K562 (cell line): ENCODE results near the gene KRT77. TPM values are rescaled to one million over a fixed set of nuclear protein-coding genes. Genes with fewer than 3 reads are reported as not detected.
A peak's percentile ranks its signal among the peaks of the same experiment; 100 is the strongest.

Experiments
- ARID1B ChIP-seq: fragments of 450-650 bp; IDR thresholded peaks from 2 replicates; pipeline ENCODE4 v1.6.1; 2016; ENCODE audit warnings: antibody characterized with exemption, mild to moderate bottlenecking, inconsistent platforms
- ASH1L ChIP-seq: fragments of 450-650 bp; IDR thresholded peaks from 2 replicates; pipeline ENCODE4 v1.6.1; 2018; ENCODE audit warnings: borderline replicate concordance, mild to moderate bottlenecking, low read depth; ENCODE audit not compliant: partially characterized antibody
- BACH1 ChIP-seq: fragments of 200-800 bp; sonication (Bioruptor generic); IDR thresholded peaks from 2 replicates; pipeline ENCODE4 v1.6.1; 2016; ENCODE audit warnings: missing genetic modification characterization, missing compliant biosample characterization
- CBFA2T2 ChIP-seq: fragments of 450-650 bp; conservative IDR thresholded peaks from 2 replicates; pipeline ENCODE4 v1.6.1; 2017; ENCODE audit warnings: mild to moderate bottlenecking
- CBX8 ChIP-seq: fragments of 200-600 bp; sonication (generic); IDR thresholded peaks from 2 replicates; pipeline ENCODE4 v1.6.1; 2012; ENCODE audit warnings: borderline replicate concordance, mixed run types, low read depth, mild to moderate bottlenecking, moderate library complexity, mixed read lengths, low read length, control low read depth, inconsistent platforms; ENCODE audit not compliant: poor library complexity, severe bottlenecking; ENCODE audit errors: extremely low read depth
- CTBP1 ChIP-seq: fragments of 450-650 bp; IDR thresholded peaks from 2 replicates; pipeline ENCODE4 v1.6.1; 2016; ENCODE audit warnings: borderline replicate concordance
- EP400 ChIP-seq: fragments of 450-650 bp; IDR thresholded peaks from 2 replicates; pipeline ENCODE4 v1.6.1; 2017; ENCODE audit warnings: antibody characterized with exemption, mild to moderate bottlenecking, moderate library complexity
- GATA2 ChIP-seq: sonication (generic); formaldehyde crosslinking; IDR thresholded peaks from 2 replicates; pipeline ENCODE4 v1.4.0; 2020; ENCODE audit warnings: mild to moderate bottlenecking, missing genetic modification reagents
- GATAD2B ChIP-seq: fragments of 450-650 bp; IDR thresholded peaks from 2 replicates; pipeline ENCODE4 v1.6.1; 2017; ENCODE audit warnings: mild to moderate bottlenecking, borderline replicate concordance
- MLLT1 ChIP-seq, 2 experiments: fragments of 450-650 bp; IDR thresholded peaks; 2 replicates each; pipeline ENCODE4 v1.6.1; 2016
- MTA3 ChIP-seq: fragments of 450-650 bp; formaldehyde crosslinking; IDR thresholded peaks from 2 replicates; pipeline ENCODE4 v1.6.1; 2017; ENCODE audit warnings: mild to moderate bottlenecking, borderline replicate concordance
- NCOA1 ChIP-seq: fragments of 450-650 bp; IDR thresholded peaks from 2 replicates; pipeline ENCODE4 v1.6.1; 2016; ENCODE audit warnings: low read depth
- NFE2 ChIP-seq: IDR thresholded peaks from 2 replicates; pipeline ENCODE4 v1.6.1; 2014; ENCODE audit warnings: antibody characterized with exemption, low read depth
- POLR2A ChIP-seq: fragments of 450-650 bp; conservative IDR thresholded peaks from 2 replicates; pipeline ENCODE4 v1.6.1; 2016
- POLR3A ChIP-seq: IDR thresholded peaks from 2 replicates; pipeline ENCODE4 v1.6.1; 2011; ENCODE audit warnings: borderline replicate concordance, mild to moderate bottlenecking, moderate library complexity; ENCODE audit not compliant: insufficient read length, insufficient read depth; ENCODE audit errors: extremely low read depth
- RNF2 ChIP-seq: sonication (generic); IDR thresholded peaks from 2 replicates; pipeline ENCODE4 v1.6.1; 2016
- SMARCA5 ChIP-seq: fragments of 450-650 bp; IDR thresholded peaks from 2 replicates; pipeline ENCODE4 v1.6.1; 2016
- SMC3 ChIP-seq: conservative IDR thresholded peaks from 2 replicates; pipeline ENCODE4 v1.6.1; 2011; ENCODE audit warnings: low read depth, low read length, improper control_type of control experiment; ENCODE audit not compliant: insufficient read depth
- SRF ChIP-seq, 2 experiments: fragments of 250-450, 450-650 bp in 1 of 2; sonication (Bioruptor Pico) in 1 of 2; sonication (generic) in 1 of 2; formaldehyde crosslinking; IDR thresholded peaks; 2 replicates each; pipeline versions ENCODE4 v1.5.0 to v1.5.1; 2020 to 2022; ENCODE audit warnings: mild to moderate bottlenecking in 1 of 2, missing genetic modification reagents in 1 of 2
- STAT5A ChIP-seq: IDR thresholded peaks from 2 replicates; pipeline ENCODE4 v1.6.1; 2012; ENCODE audit warnings: low read length, inconsistent platforms, borderline replicate concordance
- SUPT5H ChIP-seq: fragments of 450-650 bp; IDR thresholded peaks from 2 replicates; pipeline ENCODE4 v1.6.1; 2016
- TBL1XR1 ChIP-seq, 2 experiments: IDR thresholded peaks; 2 replicates each; pipeline ENCODE4 v1.6.1; 2012; ENCODE audit warnings: improper control_type of control experiment in 2 of 2, low read length in 2 of 2, mild to moderate bottlenecking in 1 of 2
- TCF15 ChIP-seq: fragments of 250-450 bp; sonication (Bioruptor Pico); IDR thresholded peaks from 2 replicates; pipeline ENCODE4 v1.8.0; 2022; ENCODE audit warnings: moderate library complexity, mild to moderate bottlenecking, inconsistent platforms
- ZBTB7A ChIP-seq: IDR thresholded peaks from 2 replicates; pipeline ENCODE4 v1.6.1; 2011; ENCODE audit warnings: low read depth, mild to moderate bottlenecking, low read length, moderate library complexity, borderline replicate concordance; ENCODE audit not compliant: control insufficient read depth
- ZFPM2 ChIP-seq: fragments of 250-450 bp; sonication (Bioruptor Pico); IDR thresholded peaks from 2 replicates; pipeline ENCODE4 v1.5.1; 2022; ENCODE audit warnings: mild to moderate bottlenecking
- ZNF3 ChIP-seq: fragments of 250-450 bp; sonication (Bioruptor Pico); IDR thresholded peaks from 2 replicates; pipeline ENCODE4 v1.5.0; 2021; ENCODE audit warnings: mild to moderate bottlenecking, moderate library complexity
- ZNF395 ChIP-seq: fragments of 200-800 bp; sonication (Bioruptor generic); IDR thresholded peaks from 2 replicates; pipeline ENCODE4 v1.6.1; 2017; ENCODE audit warnings: missing genetic modification characterization, missing compliant biosample characterization
- ZNF740 ChIP-seq, 3 experiments: fragments of 200-800 bp in 1 of 3; sonication (Bioruptor generic) in 1 of 3; sonication (generic) in 1 of 3; formaldehyde crosslinking in 1 of 3; IDR thresholded peaks; 2 replicates each; pipeline versions ENCODE4 v1.6.1 to v1.8.0; 2016 to 2022; ENCODE audit warnings: mild to moderate bottlenecking in 2 of 3, missing compliant biosample characterization in 2 of 3, missing genetic modification characterization in 2 of 3, missing genetic modification reagents in 1 of 3
- polyA plus RNA-seq, 8 experiments: library from polyadenylated mRNA; depleted of rRNA in 4 of 8; stranded (reverse) in 5 of 8; unstranded in 3 of 8; fragments of >200 nt; fragmentation: Nextera tagmentation in 2 of 8; fragmentation: Illumina TruSeq in 1 of 8; extraction: Ambion mirVana in 2 of 8; extraction: Trizol in 1 of 8; gene quantifications; 2 replicates each; pipeline versions ENCODE4 v1.2.1 to v1.2.3, GENCODE V29; 2011 to 2014; ENCODE audit warnings: inconsistent platforms in 1 of 8, missing spikeins in 1 of 8
- total RNA-seq, 7 experiments: library from RNA; depleted of rRNA in 6 of 7; stranded (reverse); fragments of >200 nt in 6 of 7; fragmentation: Illumina TruSeq in 2 of 7; extraction: Trizol in 2 of 7; gene quantifications; 2 replicates each; pipeline versions ENCODE4 v1.2.1 to v1.2.3, GENCODE V29; 2011 to 2021; ENCODE audit warnings: low replicate concordance in 1 of 7

Gene KRT77
- total and polyA plus RNA-seq, 9 of the 15 experiments (the other 6 are each of a cell fraction or from before 2014, with no cell fraction given) = not detected

- TF ChIP-seq ZNF395 (CRISPR knock-in tag) (peak; percentile 47; the same call in 1 of the 2 replicates), ZFPM2 (CRISPR knock-in tag) (no peak), ZNF3 (CRISPR knock-in tag) (no peak), MLLT1 (IDR thresholded peaks at IDR 0.05) (peak in 1 of 2 experiments; percentile 54; a peak in 2 of 4 replicates), SMARCA5 (no peak), TBL1XR1 (IDR thresholded peaks at IDR 0.05; ENCODE audit: low read length in 2 of 2) (peak in 1 of 2 experiments; percentile 34; a peak in 1 of 4 replicates), NCOA1 (no peak), ZBTB7A (no peak), GATAD2B (no peak), SUPT5H (no peak), EP400 (no peak), RNF2 (peak; percentile 47; the same call in 1 of the 2 replicates), CTBP1 (no peak), CBX8 (no peak), TCF15 (CRISPR knock-in tag) (no peak), CBFA2T2 (peak; percentile 77), ARID1B (peak; percentile 27; the same call in 1 of the 2 replicates), NFE2 (no peak), ASH1L (no peak), STAT5A (peak; percentile 31; the same call in 1 of the 2 replicates), ZNF740 (CRISPR knock-in tag; IDR thresholded peaks at IDR 0.05) (no peak), ZNF740 (tag; IDR thresholded peaks at IDR 0.05) (no peak), BACH1 (no peak), SMC3 (no peak), MTA3 (no peak), POLR2A (no peak), SRF (CRISPR knock-in tag; IDR thresholded peaks at IDR 0.05) (no peak), POLR3A (no peak), GATA2 (CRISPR knock-in tag) (peak; percentile 42; the same call in 1 of the 2 replicates)
Observed at GRCh38 chr12:52703878-52704277, 554 bp upstream of the KRT77 start (continued).
